ENCODE data around the gene ZBTB20.

Gene ZBTB20

GRCh38 chr3:114558271-114558670, 588.8 kb downstream of the ZBTB20 start:
- DNase-seq (ENCODE audit: low read depth, low spot score): no peak
- POLR2A ChIA-PET: no interaction called here
- TF ChIP-seq CTCF (IDR thresholded peaks at IDR 0.05; ENCODE audit: insufficient read depth, low read length, missing control alignments): no peak
- CTCF ChIA-PET: no interaction called here
- no peak overlapping the region for H3K4me3 ChIP-seq (ENCODE audit: low read depth, low read length)

- CTCF ChIA-PET: interaction anchor here (0.9 kb wide), 1 partner anchor 30 kb away, joined by 3 read pairs; no protein-coding TSS in a partner anchor
Measured at GRCh38 chr3:114557791-114558190, 589.3 kb downstream of the ZBTB20 start.

GRCh38 chr3:114556657-114557213, 590.4 kb downstream of the ZBTB20 start:
- H3K4me3 ChIP-seq (ENCODE audit: low read depth, low read length): no peak overlapping the region
- ChIA-PET POLR2A (no interaction called here), CTCF (interaction anchor here (1.3 kb wide), 1 partner anchor 12 kb away, joined by 3 read pairs; no protein-coding TSS in a partner anchor)
- no peak for TF ChIP-seq CTCF (IDR thresholded peaks at IDR 0.05; ENCODE audit: insufficient read depth, low read length, missing control alignments)
- no peak for DNase-seq (ENCODE audit: low read depth, low spot score)

More at GRCh38 chr3:114557791-114558190, 589.3 kb downstream of the ZBTB20 start:
- POLR2A ChIA-PET: no interaction called here
- DNase-seq (ENCODE audit: low read depth, low spot score): no peak
- TF ChIP-seq CTCF (IDR thresholded peaks at IDR 0.05; ENCODE audit: insufficient read depth, low read length, missing control alignments): no peak
- H3K4me3 ChIP-seq (ENCODE audit: low read depth, low read length): no peak overlapping the region

- ChIA-PET POLR2A (no interaction called here), CTCF (interaction anchor here (0.8 kb wide), 1 partner anchor 27 kb away, joined by 3 read pairs; no protein-coding TSS in a partner anchor)
- DNase-seq (ENCODE audit: low read depth, low spot score): peak; percentile 31
- H3K4me3 ChIP-seq (ENCODE audit: low read depth, low read length): no peak overlapping the region
- no peak for TF ChIP-seq CTCF (IDR thresholded peaks at IDR 0.05; ENCODE audit: insufficient read depth, low read length, missing control alignments)
Measured at GRCh38 chr3:114554731-114555130, 592.4 kb downstream of the ZBTB20 start.

- H3K4me3 ChIP-seq (ENCODE audit: low read depth, low read length): no peak overlapping the region
- POLR2A ChIA-PET: no interaction called here
- TF ChIP-seq CTCF (IDR thresholded peaks at IDR 0.05; ENCODE audit: insufficient read depth, low read length, missing control alignments): no peak
- DNase-seq (ENCODE audit: low read depth, low spot score): no peak
- CTCF ChIA-PET: interaction anchor here (0.8 to 1.2 kb wide), 2 partner anchors 15 to 27 kb away, joined by 3 read pairs; no protein-coding TSS in a partner anchor
Measured at GRCh38 chr3:114553949-114554593, 593.0 kb downstream of the ZBTB20 start.

GRCh38 chr3:114552527-114552812, 594.6 kb downstream of the ZBTB20 start:
- POLR2A ChIA-PET: no interaction called here

More at GRCh38 chr3:114552527-114552812, 594.6 kb downstream of the ZBTB20 start:
- no peak for TF ChIP-seq CTCF (IDR thresholded peaks at IDR 0.05; ENCODE audit: insufficient read depth, low read length, missing control alignments)
- H3K4me3 ChIP-seq (ENCODE audit: low read depth, low read length): no peak overlapping the region
- no peak for DNase-seq (ENCODE audit: low read depth, low spot score)
- CTCF ChIA-PET: interaction anchor here (1.1 kb wide), 1 partner anchor 26 kb away, joined by 3 read pairs; no protein-coding TSS in a partner anchor

Measured in AG04449 (cell line).